Pulmonary artery endothelial cell (primary cell): ENCODE data around the gene GALNTL6. TPM values are rescaled to one million over a fixed set of nuclear protein-coding genes. Genes with fewer than 3 reads are reported as not detected.
"Not testable (repeated sequence)": the region's sequence is repeated elsewhere in the genome, so short reads cannot be mapped to it uniquely, and the experiment has no call there.

ENCODE experiments used
- DNase-seq: peaks from one replicate; pipeline ENCODE4 v3.0.0-alpha.2; 2011; ENCODE audit warnings: low read depth, low spot score
- total RNA-seq: library from RNA; depleted of rRNA; stranded (reverse); fragments of >200 nt; gene quantifications from 2 replicates; pipeline ENCODE4 v1.2.3, GENCODE V29; 2014

The GALNTL6 gene
- total RNA-seq, 1 donor from 2014 or later = not detected

GRCh38 chr4:173009129-173009823, 1196.1 kb downstream of the GALNTL6 start:
- DNase-seq = no peak

- DNase-seq = no peak
Measured at GRCh38 chr4:173012608-173013007, 1199.4 kb downstream of the GALNTL6 start.

GRCh38 chr4:173013232-173013930, 1200.2 kb downstream of the GALNTL6 start:
- peak; percentile 5 for DNase-seq

GRCh38 chr4:173014113-173014558, 1200.9 kb downstream of the GALNTL6 start:
- DNase-seq = peak; percentile 39

- no peak for DNase-seq
Measured at GRCh38 chr4:173014836-173015235, 1201.6 kb downstream of the GALNTL6 start.

- DNase-seq = no peak
Measured at GRCh38 chr4:173017802-173018201, 1204.6 kb downstream of the GALNTL6 start.

GRCh38 chr4:173018446-173018845, 1205.2 kb downstream of the GALNTL6 start:
- no peak for DNase-seq

GRCh38 chr4:173019664-173020063, 1206.5 kb downstream of the GALNTL6 start:
- no peak for DNase-seq

GRCh38 chr4:173021746-173022573, 1208.8 kb downstream of the GALNTL6 start:
- not testable (repeated sequence) for DNase-seq

- no peak for DNase-seq
Measured at GRCh38 chr4:173024203-173024602, 1211.0 kb downstream of the GALNTL6 start.

- no peak for DNase-seq
Measured at GRCh38 chr4:173025131-173025530, 1211.9 kb downstream of the GALNTL6 start.

GRCh38 chr4:173037242-173037641, 1224.0 kb downstream of the GALNTL6 start:
- no peak for DNase-seq

- DNase-seq = no peak
Measured at GRCh38 chr4:173038192-173038896, 1225.1 kb downstream of the GALNTL6 start.

- peak; percentile 27 for DNase-seq
Measured at GRCh38 chr4:173039617-173040577, 1226.7 kb downstream of the GALNTL6 start.

- no peak for DNase-seq
Measured at GRCh38 chr4:173041482-173041881, 1228.3 kb downstream of the GALNTL6 start.

GRCh38 chr4:173042139-173042538, 1228.9 kb downstream of the GALNTL6 start:
- not testable (repeated sequence) for DNase-seq

- no peak for DNase-seq
Measured at GRCh38 chr4:173044340-173044739, 1231.1 kb downstream of the GALNTL6 start.

- DNase-seq = no peak
Measured at GRCh38 chr4:173045571-173045970, 1232.4 kb downstream of the GALNTL6 start.

GRCh38 chr4:173046144-173046543, 1232.9 kb downstream of the GALNTL6 start:
- DNase-seq = no peak

GRCh38 chr4:173046818-173047217, 1233.6 kb downstream of the GALNTL6 start:
- DNase-seq = no peak
